ENCODE data around the gene YAE1. TPM values are rescaled to one million over a fixed set of nuclear protein-coding genes. Genes with fewer than 3 reads are reported as not detected.

Gene YAE1
- total RNA-seq, 1 experiment from 2014 or later: 21.9 TPM

DNA sequence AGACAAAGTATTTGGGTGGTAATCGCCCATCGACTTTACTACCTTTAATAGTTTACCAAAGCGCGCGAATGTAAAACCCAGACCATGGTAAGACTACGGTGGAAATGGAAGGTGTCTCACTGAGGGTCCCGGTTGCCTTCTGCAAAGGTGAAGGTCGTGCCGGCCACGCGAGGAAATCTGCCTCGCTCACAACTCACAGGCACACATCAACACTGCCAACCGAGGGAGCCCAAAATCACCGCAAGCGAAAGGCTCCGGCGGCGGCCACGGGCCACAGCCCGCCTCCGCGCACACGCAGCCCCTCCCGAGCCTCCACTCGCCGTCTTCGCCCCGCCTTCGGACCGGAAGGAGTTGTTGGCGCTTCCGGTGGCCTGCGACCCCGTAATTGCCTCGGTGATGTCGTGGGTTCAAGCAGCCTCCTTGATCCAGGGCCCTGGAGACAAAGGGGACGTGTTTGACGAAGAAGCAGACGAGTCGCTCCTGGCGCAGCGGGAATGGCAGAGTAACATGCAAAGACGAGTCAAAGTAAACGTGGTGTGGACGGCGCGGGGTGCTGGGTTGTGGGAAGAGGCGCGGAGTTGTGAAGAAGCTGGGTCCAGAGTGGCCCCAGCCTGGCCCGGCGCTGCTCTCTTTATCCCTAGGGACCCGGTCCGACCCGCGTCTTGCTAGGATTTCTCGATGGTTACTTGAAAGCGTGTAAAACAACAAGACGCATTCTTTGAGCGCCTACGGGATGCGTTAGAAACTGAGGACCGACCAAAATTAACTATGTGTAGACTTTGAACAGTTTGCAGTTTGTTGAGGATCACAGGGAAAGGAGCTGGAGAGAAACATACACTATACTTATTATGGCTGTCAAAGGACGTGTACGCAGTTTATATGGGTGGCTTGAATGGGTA is at the start of gene YAE1 (continued):
- TF ChIP-seq ZSCAN18 (CRISPR knock-in tag; IDR thresholded peaks at IDR 0.05): no peak
- TF ChIP-seq FOXJ3 (CRISPR knock-in tag; IDR thresholded peaks at IDR 0.05; ENCODE audit: borderline replicate concordance): no peak
- no peak for TF ChIP-seq ZNF121 (CRISPR knock-in tag; IDR thresholded peaks at IDR 0.05)
- TF ChIP-seq GRHL2 (CRISPR knock-in tag; IDR thresholded peaks at IDR 0.05; ENCODE audit: insufficient replicate concordance, severe bottlenecking): no peak
- TF ChIP-seq, protein P1, sequence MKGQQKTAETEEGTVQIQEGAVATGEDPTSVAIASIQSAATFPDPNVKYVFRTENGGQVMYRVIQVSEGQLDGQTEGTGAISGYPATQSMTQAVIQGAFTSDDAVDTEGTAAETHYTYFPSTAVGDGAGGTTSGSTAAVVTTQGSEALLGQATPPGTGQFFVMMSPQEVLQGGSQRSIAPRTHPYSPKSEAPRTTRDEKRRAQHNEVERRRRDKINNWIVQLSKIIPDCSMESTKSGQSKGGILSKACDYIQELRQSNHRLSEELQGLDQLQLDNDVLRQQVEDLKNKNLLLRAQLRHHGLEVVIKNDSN (CRISPR knock-in tag; IDR thresholded peaks at IDR 0.05): no peak
- TF ChIP-seq, protein P2, sequence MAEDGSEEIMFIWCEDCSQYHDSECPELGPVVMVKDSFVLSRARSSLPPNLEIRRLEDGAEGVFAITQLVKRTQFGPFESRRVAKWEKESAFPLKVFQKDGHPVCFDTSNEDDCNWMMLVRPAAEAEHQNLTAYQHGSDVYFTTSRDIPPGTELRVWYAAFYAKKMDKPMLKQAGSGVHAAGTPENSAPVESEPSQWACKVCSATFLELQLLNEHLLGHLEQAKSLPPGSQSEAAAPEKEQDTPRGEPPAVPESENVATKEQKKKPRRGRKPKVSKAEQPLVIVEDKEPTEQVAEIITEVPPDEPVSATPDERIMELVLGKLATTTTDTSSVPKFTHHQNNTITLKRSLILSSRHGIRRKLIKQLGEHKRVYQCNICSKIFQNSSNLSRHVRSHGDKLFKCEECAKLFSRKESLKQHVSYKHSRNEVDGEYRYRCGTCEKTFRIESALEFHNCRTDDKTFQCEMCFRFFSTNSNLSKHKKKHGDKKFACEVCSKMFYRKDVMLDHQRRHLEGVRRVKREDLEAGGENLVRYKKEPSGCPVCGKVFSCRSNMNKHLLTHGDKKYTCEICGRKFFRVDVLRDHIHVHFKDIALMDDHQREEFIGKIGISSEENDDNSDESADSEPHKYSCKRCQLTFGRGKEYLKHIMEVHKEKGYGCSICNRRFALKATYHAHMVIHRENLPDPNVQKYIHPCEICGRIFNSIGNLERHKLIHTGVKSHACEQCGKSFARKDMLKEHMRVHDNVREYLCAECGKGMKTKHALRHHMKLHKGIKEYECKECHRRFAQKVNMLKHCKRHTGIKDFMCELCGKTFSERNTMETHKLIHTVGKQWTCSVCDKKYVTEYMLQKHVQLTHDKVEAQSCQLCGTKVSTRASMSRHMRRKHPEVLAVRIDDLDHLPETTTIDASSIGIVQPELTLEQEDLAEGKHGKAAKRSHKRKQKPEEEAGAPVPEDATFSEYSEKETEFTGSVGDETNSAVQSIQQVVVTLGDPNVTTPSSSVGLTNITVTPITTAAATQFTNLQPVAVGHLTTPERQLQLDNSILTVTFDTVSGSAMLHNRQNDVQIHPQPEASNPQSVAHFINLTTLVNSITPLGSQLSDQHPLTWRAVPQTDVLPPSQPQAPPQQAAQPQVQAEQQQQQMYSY (CRISPR knock-in tag; IDR thresholded peaks at IDR 0.05): 0 out of 2 replicates have a peak, but pooled peaks have one; percentile 13
- TF ChIP-seq CREM (CRISPR knock-in tag; IDR thresholded peaks at IDR 0.05): peak; percentile 39; the same call in 1 of the 2 replicates
- TF ChIP-seq PRRX2 (CRISPR knock-in tag; IDR thresholded peaks at IDR 0.05): no peak
- TF ChIP-seq RORB (CRISPR knock-in tag; IDR thresholded peaks at IDR 0.05): no peak
- no peak for TF ChIP-seq GTF2I (CRISPR knock-in tag; conservative IDR thresholded peaks at IDR 0.05)
- no peak for TF ChIP-seq ZNF416 (CRISPR knock-in tag; IDR thresholded peaks at IDR 0.05)
- TF ChIP-seq NR2C2 (CRISPR knock-in tag; IDR thresholded peaks at IDR 0.05): peak; percentile 73; the same call in 1 of the 2 replicates
- TF ChIP-seq, protein P3, sequence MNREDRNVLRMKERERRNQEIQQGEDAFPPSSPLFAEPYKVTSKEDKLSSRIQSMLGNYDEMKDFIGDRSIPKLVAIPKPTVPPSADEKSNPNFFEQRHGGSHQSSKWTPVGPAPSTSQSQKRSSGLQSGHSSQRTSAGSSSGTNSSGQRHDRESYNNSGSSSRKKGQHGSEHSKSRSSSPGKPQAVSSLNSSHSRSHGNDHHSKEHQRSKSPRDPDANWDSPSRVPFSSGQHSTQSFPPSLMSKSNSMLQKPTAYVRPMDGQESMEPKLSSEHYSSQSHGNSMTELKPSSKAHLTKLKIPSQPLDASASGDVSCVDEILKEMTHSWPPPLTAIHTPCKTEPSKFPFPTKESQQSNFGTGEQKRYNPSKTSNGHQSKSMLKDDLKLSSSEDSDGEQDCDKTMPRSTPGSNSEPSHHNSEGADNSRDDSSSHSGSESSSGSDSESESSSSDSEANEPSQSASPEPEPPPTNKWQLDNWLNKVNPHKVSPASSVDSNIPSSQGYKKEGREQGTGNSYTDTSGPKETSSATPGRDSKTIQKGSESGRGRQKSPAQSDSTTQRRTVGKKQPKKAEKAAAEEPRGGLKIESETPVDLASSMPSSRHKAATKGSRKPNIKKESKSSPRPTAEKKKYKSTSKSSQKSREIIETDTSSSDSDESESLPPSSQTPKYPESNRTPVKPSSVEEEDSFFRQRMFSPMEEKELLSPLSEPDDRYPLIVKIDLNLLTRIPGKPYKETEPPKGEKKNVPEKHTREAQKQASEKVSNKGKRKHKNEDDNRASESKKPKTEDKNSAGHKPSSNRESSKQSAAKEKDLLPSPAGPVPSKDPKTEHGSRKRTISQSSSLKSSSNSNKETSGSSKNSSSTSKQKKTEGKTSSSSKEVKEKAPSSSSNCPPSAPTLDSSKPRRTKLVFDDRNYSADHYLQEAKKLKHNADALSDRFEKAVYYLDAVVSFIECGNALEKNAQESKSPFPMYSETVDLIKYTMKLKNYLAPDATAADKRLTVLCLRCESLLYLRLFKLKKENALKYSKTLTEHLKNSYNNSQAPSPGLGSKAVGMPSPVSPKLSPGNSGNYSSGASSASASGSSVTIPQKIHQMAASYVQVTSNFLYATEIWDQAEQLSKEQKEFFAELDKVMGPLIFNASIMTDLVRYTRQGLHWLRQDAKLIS (CRISPR knock-in tag; IDR thresholded peaks at IDR 0.05; ENCODE audit: borderline replicate concordance): 0 out of 2 replicates have a peak, but pooled peaks have one; percentile 53
- TF ChIP-seq SMAD3 (CRISPR knock-in tag; IDR thresholded peaks at IDR 0.05; ENCODE audit: borderline replicate concordance): peak; percentile 54; the same call in 1 of the 2 replicates
- TF ChIP-seq, protein P4, sequence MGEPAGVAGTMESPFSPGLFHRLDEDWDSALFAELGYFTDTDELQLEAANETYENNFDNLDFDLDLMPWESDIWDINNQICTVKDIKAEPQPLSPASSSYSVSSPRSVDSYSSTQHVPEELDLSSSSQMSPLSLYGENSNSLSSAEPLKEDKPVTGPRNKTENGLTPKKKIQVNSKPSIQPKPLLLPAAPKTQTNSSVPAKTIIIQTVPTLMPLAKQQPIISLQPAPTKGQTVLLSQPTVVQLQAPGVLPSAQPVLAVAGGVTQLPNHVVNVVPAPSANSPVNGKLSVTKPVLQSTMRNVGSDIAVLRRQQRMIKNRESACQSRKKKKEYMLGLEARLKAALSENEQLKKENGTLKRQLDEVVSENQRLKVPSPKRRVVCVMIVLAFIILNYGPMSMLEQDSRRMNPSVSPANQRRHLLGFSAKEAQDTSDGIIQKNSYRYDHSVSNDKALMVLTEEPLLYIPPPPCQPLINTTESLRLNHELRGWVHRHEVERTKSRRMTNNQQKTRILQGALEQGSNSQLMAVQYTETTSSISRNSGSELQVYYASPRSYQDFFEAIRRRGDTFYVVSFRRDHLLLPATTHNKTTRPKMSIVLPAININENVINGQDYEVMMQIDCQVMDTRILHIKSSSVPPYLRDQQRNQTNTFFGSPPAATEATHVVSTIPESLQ (CRISPR knock-in tag; IDR thresholded peaks at IDR 0.05): no peak
- TF ChIP-seq, protein P5, sequence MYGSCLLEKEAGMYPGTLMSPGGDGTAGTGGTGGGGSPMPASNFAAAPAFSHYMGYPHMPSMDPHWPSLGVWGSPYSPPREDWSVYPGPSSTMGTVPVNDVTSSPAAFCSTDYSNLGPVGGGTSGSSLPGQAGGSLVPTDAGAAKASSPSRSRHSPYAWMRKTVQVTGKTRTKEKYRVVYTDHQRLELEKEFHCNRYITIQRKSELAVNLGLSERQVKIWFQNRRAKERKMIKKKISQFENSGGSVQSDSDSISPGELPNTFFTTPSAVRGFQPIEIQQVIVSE (CRISPR knock-in tag; IDR thresholded peaks at IDR 0.05; ENCODE audit: borderline replicate concordance): no peak
- TF ChIP-seq CBFB (CRISPR knock-in tag; IDR thresholded peaks at IDR 0.05; ENCODE audit: low read depth): no peak
- TF ChIP-seq HMGXB4 (CRISPR knock-in tag; IDR thresholded peaks at IDR 0.05): peak; percentile 59; the same call in 1 of the 2 replicates
- TF ChIP-seq, protein P6, sequence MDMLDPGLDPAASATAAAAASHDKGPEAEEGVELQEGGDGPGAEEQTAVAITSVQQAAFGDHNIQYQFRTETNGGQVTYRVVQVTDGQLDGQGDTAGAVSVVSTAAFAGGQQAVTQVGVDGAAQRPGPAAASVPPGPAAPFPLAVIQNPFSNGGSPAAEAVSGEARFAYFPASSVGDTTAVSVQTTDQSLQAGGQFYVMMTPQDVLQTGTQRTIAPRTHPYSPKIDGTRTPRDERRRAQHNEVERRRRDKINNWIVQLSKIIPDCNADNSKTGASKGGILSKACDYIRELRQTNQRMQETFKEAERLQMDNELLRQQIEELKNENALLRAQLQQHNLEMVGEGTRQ (CRISPR knock-in tag; IDR thresholded peaks at IDR 0.05): no peak
- peak; percentile 90 for TF ChIP-seq FOXK1 (CRISPR knock-in tag; IDR thresholded peaks at IDR 0.05)
- no peak for TF ChIP-seq IRF2 (CRISPR knock-in tag; IDR thresholded peaks at IDR 0.05; ENCODE audit: borderline replicate concordance, low read depth)
- TF ChIP-seq NR3C1 (CRISPR knock-in tag; conservative IDR thresholded peaks at IDR 0.05; ENCODE audit: low read depth): no peak

Data from WTC11 (cell line).